HepG2 (cell line): ENCODE results near the gene CD274. TPM values are rescaled to one million over a fixed set of nuclear protein-coding genes. Genes with fewer than 3 reads are reported as not detected.

Experiments used
- ATF7 ChIP-seq, 2 experiments: fragments of 450-650 bp in 1 of 2; sonication (generic) in 1 of 2; formaldehyde crosslinking in 1 of 2; IDR thresholded peaks; 2 replicates each; pipeline versions ENCODE4 v1.4.0 to v1.6.1; 2016 to 2020; ENCODE audit warnings: antibody characterized with exemption in 1 of 2, mild to moderate bottlenecking in 1 of 2, missing genetic modification reagents in 1 of 2
- CREM ChIP-seq, 2 experiments: sonication (generic) in 1 of 2; formaldehyde crosslinking in 1 of 2; IDR thresholded peaks; 2 replicates each; pipeline versions ENCODE4 v1.4.0 to v1.6.1; 2016 to 2020; ENCODE audit warnings: antibody characterized with exemption in 1 of 2, mild to moderate bottlenecking in 1 of 2, missing genetic modification reagents in 1 of 2
- KAT8 ChIP-seq: IDR thresholded peaks from 2 replicates; pipeline ENCODE4 v1.6.1; 2016; ENCODE audit warnings: missing genetic modification reagents, missing compliant biosample characterization
- PAWR ChIP-seq: sonication (generic); formaldehyde crosslinking; IDR thresholded peaks from 2 replicates; pipeline ENCODE4 v1.4.0; 2020; ENCODE audit warnings: missing genetic modification reagents, mild to moderate bottlenecking, borderline replicate concordance
- RBAK ChIP-seq: sonication (generic); formaldehyde crosslinking; IDR thresholded peaks from 2 replicates; pipeline ENCODE4 v1.5.1; 2020; ENCODE audit warnings: mild to moderate bottlenecking, missing genetic modification reagents
- RNF2 ChIP-seq: fragments of 450-650 bp; conservative IDR thresholded peaks from 2 replicates; pipeline ENCODE4 v1.6.1; 2016; ENCODE audit warnings: low read depth
- SMAD3 ChIP-seq: sonication (generic); formaldehyde crosslinking; IDR thresholded peaks from 2 replicates; pipeline ENCODE4 v1.4.0; 2020; ENCODE audit warnings: missing genetic modification reagents
- SMYD3 ChIP-seq: sonication (generic); formaldehyde crosslinking; IDR thresholded peaks from 2 replicates; pipeline ENCODE4 v1.8.1; 2023; ENCODE audit warnings: mild to moderate bottlenecking, missing genetic modification reagents
- SNAPC2 ChIP-seq: sonication (generic); formaldehyde crosslinking; IDR thresholded peaks from 2 replicates; pipeline ENCODE4 v1.8.1; 2022; ENCODE audit warnings: mild to moderate bottlenecking, missing genetic modification reagents
- STAG1 ChIP-seq: sonication (generic); formaldehyde crosslinking; IDR thresholded peaks from 2 replicates; pipeline ENCODE4 v1.4.0; 2020; ENCODE audit warnings: missing genetic modification reagents
- TBX2 ChIP-seq: sonication (generic); formaldehyde crosslinking; IDR thresholded peaks from 2 replicates; pipeline ENCODE4 v1.5.0; 2020; ENCODE audit warnings: missing genetic modification reagents, mild to moderate bottlenecking, borderline replicate concordance
- ZBTB20 ChIP-seq: sonication (generic); formaldehyde crosslinking; IDR thresholded peaks from 2 replicates; pipeline ENCODE4 v1.8.1; 2023; ENCODE audit warnings: missing genetic modification reagents, low read depth, mild to moderate bottlenecking, borderline replicate concordance
- ZFAT ChIP-seq: sonication (generic); formaldehyde crosslinking; conservative IDR thresholded peaks from 2 replicates; pipeline ENCODE4 v1.8.1; 2023; ENCODE audit warnings: missing genetic modification reagents, inconsistent platforms
- ZNF337 ChIP-seq: sonication (generic); formaldehyde crosslinking; IDR thresholded peaks from 2 replicates; pipeline ENCODE4 v1.5.1; 2020; ENCODE audit warnings: missing genetic modification reagents, low read depth, mild to moderate bottlenecking, borderline replicate concordance
- ZNF547 ChIP-seq: sonication (generic); formaldehyde crosslinking; IDR thresholded peaks from 2 replicates; pipeline ENCODE4 v1.5.1; 2020; ENCODE audit warnings: mild to moderate bottlenecking, missing genetic modification reagents
- polyA plus RNA-seq, 8 experiments: library from polyadenylated mRNA; depleted of rRNA in 3 of 8; stranded (reverse) in 7 of 8; unstranded in 1 of 8; fragments of >200 nt; fragmentation: Illumina TruSeq in 4 of 8; extraction: Trizol in 4 of 8; gene quantifications; 2 replicates each; pipeline versions ENCODE4 v1.2.1 to v1.2.3, GENCODE V29; 2011 to 2016; ENCODE audit warnings: low read depth in 4 of 8, missing spikeins in 1 of 8, mixed read lengths in 1 of 8; ENCODE audit not compliant: insufficient read depth in 1 of 8
- total RNA-seq, 5 experiments: library from RNA; depleted of rRNA; stranded (reverse); fragments of >200 nt; fragmentation: Illumina TruSeq; extraction: Trizol; gene quantifications; 2 replicates each; pipeline ENCODE4 v1.2.3, GENCODE V29; 2016; ENCODE audit warnings: low read depth in 1 of 5
- TF ChIP-seq, protein P1 (sequence below): IDR thresholded peaks from 2 replicates; pipeline ENCODE4 v1.6.1; 2016; ENCODE audit warnings: missing compliant biosample characterization, missing genetic modification reagents, borderline replicate concordance
- TF ChIP-seq, protein P2 (sequence below), 2 experiments: fragments of 450-650 bp in 1 of 2; sonication (generic) in 1 of 2; formaldehyde crosslinking in 1 of 2; IDR thresholded peaks; 2 replicates each; pipeline versions ENCODE4 v1.6.1 to v1.8.0; 2016 to 2022; ENCODE audit warnings: antibody characterized with exemption in 1 of 2, mild to moderate bottlenecking in 1 of 2, missing genetic modification reagents in 1 of 2

Gene CD274
- total and polyA plus RNA-seq, 2 of the 13 experiments (the other 11 are each of a cell fraction or from before 2014, with no cell fraction given) = 0.17 to 0.49 TPM

- TF ChIP-seq ATF7 (IDR thresholded peaks at IDR 0.05) (no peak), ATF7 (CRISPR knock-in tag; IDR thresholded peaks at IDR 0.05) (no peak), STAG1 (CRISPR knock-in tag) (peak; percentile 19; the same call in 1 of the 2 replicates), ZFAT (CRISPR knock-in tag) (0 out of 2 replicates have a peak, but pooled peaks have one; percentile 28), RNF2 (peak; percentile 81), KAT8 (peak; percentile 93), ZBTB20 (CRISPR knock-in tag) (0 out of 2 replicates have a peak, but pooled peaks have one; percentile 64), ZNF337 (CRISPR knock-in tag) (0 out of 2 replicates have a peak, but pooled peaks have one; percentile 42), SMAD3 (CRISPR knock-in tag) (peak; percentile 19; the same call in 1 of the 2 replicates), PAWR (0 out of 2 replicates have a peak, but pooled peaks have one; percentile 63), SNAPC2 (peak; percentile 60; the same call in 1 of the 2 replicates), ZNF547 (CRISPR knock-in tag) (peak; percentile 50; the same call in 1 of the 2 replicates), CREM (IDR thresholded peaks at IDR 0.05) (peak; percentile 70), CREM (CRISPR knock-in tag; IDR thresholded peaks at IDR 0.05) (no peak), SMYD3 (CRISPR knock-in tag) (peak; percentile 63; the same call in 1 of the 2 replicates), TBX2 (CRISPR knock-in tag) (peak; percentile 81; the same call in 1 of the 2 replicates), RBAK (CRISPR knock-in tag) (no peak)
- TF ChIP-seq, protein P1, sequence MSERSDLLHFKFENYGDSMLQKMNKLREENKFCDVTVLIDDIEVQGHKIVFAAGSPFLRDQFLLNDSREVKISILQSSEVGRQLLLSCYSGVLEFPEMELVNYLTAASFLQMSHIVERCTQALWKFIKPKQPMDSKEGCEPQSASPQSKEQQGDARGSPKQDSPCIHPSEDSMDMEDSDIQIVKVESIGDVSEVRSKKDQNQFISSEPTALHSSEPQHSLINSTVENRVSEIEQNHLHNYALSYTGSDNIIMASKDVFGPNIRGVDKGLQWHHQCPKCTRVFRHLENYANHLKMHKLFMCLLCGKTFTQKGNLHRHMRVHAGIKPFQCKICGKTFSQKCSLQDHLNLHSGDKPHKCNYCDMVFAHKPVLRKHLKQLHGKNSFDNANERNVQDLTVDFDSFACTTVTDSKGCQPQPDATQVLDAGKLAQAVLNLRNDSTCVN = no peak
- TF ChIP-seq, protein P2, sequence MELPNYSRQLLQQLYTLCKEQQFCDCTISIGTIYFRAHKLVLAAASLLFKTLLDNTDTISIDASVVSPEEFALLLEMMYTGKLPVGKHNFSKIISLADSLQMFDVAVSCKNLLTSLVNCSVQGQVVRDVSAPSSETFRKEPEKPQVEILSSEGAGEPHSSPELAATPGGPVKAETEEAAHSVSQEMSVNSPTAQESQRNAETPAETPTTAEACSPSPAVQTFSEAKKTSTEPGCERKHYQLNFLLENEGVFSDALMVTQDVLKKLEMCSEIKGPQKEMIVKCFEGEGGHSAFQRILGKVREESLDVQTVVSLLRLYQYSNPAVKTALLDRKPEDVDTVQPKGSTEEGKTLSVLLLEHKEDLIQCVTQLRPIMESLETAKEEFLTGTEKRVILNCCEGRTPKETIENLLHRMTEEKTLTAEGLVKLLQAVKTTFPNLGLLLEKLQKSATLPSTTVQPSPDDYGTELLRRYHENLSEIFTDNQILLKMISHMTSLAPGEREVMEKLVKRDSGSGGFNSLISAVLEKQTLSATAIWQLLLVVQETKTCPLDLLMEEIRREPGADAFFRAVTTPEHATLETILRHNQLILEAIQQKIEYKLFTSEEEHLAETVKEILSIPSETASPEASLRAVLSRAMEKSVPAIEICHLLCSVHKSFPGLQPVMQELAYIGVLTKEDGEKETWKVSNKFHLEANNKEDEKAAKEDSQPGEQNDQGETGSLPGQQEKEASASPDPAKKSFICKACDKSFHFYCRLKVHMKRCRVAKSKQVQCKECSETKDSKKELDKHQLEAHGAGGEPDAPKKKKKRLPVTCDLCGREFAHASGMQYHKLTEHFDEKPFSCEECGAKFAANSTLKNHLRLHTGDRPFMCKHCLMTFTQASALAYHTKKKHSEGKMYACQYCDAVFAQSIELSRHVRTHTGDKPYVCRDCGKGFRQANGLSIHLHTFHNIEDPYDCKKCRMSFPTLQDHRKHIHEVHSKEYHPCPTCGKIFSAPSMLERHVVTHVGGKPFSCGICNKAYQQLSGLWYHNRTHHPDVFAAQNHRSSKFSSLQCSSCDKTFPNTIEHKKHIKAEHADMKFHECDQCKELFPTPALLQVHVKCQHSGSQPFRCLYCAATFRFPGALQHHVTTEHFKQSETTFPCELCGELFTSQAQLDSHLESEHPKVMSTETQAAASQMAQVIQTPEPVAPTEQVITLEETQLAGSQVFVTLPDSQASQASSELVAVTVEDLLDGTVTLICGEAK (IDR thresholded peaks at IDR 0.05) = peak; percentile 22; the same call in 1 of the 2 replicates
- TF ChIP-seq, protein P2 (CRISPR knock-in tag; IDR thresholded peaks at IDR 0.05) = peak; percentile 65; the same call in 1 of the 2 replicates
These were observed 12.8 kb upstream of the CD274 start, which contains the start of gene PLGRKT (continued) for GRCh38 chr9:5437254-5438216.
